ENCODE measurements around the gene CNKSR2. TPM values are rescaled to one million over a fixed set of nuclear protein-coding genes. Genes with fewer than 3 reads are reported as not detected.

Gene CNKSR2
- total and polyA plus RNA-seq, 10 of the 15 experiments (the other 5 are each of a cell fraction or from before 2014, with no cell fraction given): 0.02 to 0.69 (median 0.18) TPM; not detected in 4

DNA sequence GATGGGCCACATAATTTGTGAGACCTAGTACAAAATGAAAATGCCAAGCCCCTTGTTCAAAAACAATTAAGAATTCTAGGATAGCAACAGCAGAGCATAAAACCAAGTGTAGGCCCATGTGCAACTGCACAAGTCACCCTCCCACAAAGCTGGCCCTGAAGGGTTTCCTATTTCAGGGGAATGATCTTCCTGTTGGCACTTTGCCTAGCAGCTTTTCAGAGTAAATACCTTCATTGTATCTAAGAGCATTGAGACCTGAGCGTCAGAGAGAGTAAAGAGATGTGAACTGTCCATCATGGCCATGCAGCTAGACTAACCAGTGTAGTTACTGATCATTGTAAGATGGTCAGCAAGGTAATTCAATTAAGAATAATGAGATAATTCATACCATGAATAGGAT is 113.6 kb downstream of the CNKSR2 start:
- H3K27ac ChIP-seq (ENCODE audit: control insufficient read depth, insufficient read depth): no peak overlapping the region
- SMC1A ChIA-PET (ENCODE audit: uncharacterized antibody, unreplicated experiment): interaction anchor here (1.4 to 2.6 kb wide), 2 partner anchors 7 to 10 kb away, joined by 3 to 7 read pairs; no protein-coding TSS in a partner anchor
- no peaks in the 10 kb centered on the region for H3K79me2 ChIP-seq (ENCODE audit: control insufficient read depth, insufficient read depth, low read length)
- FAIRE-seq (no peak), ATAC-seq (no peak), DNase-seq (ENCODE audit: low read depth, low spot score) (no peak)
- POLR2A ChIA-PET: no interaction called here
- no TSS peak for BruUV-seq (replicated peaks)
- H2AFZ ChIP-seq (ENCODE audit: control insufficient read depth, low read depth, low read length): no peak overlapping the region
- no peaks in the 10 kb centered on the region for H3K9me3 ChIP-seq (replicated peaks; ENCODE audit: control insufficient read depth, insufficient read depth, low read length)
- TF ChIP-seq CHD1 (IDR thresholded peaks at IDR 0.05; ENCODE audit: low read depth, low read length) (no peak), IKZF2 (IDR thresholded peaks at IDR 0.05) (no peak), TAF1 (IDR thresholded peaks at IDR 0.05; ENCODE audit: borderline replicate concordance, low read depth, low read length) (no peak), ZNF217 (IDR thresholded peaks at IDR 0.05) (no peak), ZNF207 (IDR thresholded peaks at IDR 0.05; ENCODE audit: borderline replicate concordance) (no peak), TCF12 (IDR thresholded peaks at IDR 0.05; ENCODE audit: low read depth, low read length) (no peak), SRF (IDR thresholded peaks at IDR 0.05; ENCODE audit: low read depth in 2 of 2, low read length in 2 of 2) (no peak), SMAD5 (IDR thresholded peaks at IDR 0.05; ENCODE audit: low read depth) (no peak), FOXM1 (IDR thresholded peaks at IDR 0.05; ENCODE audit: low read depth, low read length) (no peak), CHD4 (IDR thresholded peaks at IDR 0.05) (no peak), ESRRA (IDR thresholded peaks at IDR 0.05; ENCODE audit: low read length) (no peak), RAD51 (IDR thresholded peaks at IDR 0.05) (no peak), SP1 (IDR thresholded peaks at IDR 0.05; ENCODE audit: low read depth, low read length) (no peak), CBX5 (IDR thresholded peaks at IDR 0.05; ENCODE audit: low read depth) (no peak), JUNB (IDR thresholded peaks at IDR 0.05) (no peak), RUNX3 (IDR thresholded peaks at IDR 0.05; ENCODE audit: low read length) (no peak)
- TF ChIP-seq, protein P1, sequence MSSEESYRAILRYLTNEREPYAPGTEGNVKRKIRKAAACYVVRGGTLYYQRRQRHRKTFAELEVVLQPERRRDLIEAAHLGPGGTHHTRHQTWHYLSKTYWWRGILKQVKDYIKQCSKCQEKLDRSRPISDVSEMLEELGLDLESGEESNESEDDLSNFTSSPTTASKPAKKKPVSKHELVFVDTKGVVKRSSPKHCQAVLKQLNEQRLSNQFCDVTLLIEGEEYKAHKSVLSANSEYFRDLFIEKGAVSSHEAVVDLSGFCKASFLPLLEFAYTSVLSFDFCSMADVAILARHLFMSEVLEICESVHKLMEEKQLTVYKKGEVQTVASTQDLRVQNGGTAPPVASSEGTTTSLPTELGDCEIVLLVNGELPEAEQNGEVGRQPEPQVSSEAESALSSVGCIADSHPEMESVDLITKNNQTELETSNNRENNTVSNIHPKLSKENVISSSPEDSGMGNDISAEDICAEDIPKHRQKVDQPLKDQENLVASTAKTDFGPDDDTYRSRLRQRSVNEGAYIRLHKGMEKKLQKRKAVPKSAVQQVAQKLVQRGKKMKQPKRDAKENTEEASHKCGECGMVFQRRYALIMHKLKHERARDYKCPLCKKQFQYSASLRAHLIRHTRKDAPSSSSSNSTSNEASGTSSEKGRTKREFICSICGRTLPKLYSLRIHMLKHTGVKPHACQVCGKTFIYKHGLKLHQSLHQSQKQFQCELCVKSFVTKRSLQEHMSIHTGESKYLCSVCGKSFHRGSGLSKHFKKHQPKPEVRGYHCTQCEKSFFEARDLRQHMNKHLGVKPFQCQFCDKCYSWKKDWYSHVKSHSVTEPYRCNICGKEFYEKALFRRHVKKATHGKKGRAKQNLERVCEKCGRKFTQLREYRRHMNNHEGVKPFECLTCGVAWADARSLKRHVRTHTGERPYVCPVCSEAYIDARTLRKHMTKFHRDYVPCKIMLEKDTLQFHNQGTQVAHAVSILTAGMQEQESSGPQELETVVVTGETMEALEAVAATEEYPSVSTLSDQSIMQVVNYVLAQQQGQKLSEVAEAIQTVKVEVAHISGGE (CRISPR knock-in tag; IDR thresholded peaks at IDR 0.05): no peak
- TF ChIP-seq, protein P2, sequence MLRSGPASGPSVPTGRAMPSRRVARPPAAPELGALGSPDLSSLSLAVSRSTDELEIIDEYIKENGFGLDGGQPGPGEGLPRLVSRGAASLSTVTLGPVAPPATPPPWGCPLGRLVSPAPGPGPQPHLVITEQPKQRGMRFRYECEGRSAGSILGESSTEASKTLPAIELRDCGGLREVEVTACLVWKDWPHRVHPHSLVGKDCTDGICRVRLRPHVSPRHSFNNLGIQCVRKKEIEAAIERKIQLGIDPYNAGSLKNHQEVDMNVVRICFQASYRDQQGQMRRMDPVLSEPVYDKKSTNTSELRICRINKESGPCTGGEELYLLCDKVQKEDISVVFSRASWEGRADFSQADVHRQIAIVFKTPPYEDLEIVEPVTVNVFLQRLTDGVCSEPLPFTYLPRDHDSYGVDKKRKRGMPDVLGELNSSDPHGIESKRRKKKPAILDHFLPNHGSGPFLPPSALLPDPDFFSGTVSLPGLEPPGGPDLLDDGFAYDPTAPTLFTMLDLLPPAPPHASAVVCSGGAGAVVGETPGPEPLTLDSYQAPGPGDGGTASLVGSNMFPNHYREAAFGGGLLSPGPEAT (IDR thresholded peaks at IDR 0.05; ENCODE audit: low read depth): no peak
- TF ChIP-seq, protein P3, sequence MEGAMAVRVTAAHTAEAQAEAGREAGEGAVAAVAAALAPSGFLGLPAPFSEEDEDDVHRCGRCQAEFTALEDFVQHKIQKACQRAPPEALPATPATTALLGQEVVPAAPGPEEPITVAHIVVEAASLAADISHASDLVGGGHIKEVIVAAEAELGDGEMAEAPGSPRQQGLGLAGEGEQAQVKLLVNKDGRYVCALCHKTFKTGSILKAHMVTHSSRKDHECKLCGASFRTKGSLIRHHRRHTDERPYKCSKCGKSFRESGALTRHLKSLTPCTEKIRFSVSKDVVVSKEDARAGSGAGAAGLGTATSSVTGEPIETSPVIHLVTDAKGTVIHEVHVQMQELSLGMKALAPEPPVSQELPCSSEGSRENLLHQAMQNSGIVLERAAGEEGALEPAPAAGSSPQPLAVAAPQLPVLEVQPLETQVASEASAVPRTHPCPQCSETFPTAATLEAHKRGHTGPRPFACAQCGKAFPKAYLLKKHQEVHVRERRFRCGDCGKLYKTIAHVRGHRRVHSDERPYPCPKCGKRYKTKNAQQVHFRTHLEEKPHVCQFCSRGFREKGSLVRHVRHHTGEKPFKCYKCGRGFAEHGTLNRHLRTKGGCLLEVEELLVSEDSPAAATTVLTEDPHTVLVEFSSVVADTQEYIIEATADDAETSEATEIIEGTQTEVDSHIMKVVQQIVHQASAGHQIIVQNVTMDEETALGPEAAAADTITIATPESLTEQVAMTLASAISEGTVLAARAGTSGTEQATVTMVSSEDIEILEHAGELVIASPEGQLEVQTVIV (IDR thresholded peaks at IDR 0.05; ENCODE audit: borderline replicate concordance, partially characterized antibody): no peak
- no peak overlapping the region for H3K4me2 ChIP-seq (ENCODE audit: control insufficient read depth, insufficient read depth)
- intact Hi-C loops (cut with micrococcal nuclease; ENCODE audit: unreplicated experiment): loop anchor here (10.0 kb wide), 1 partner anchor 247 kb away; no protein-coding TSS in a partner anchor
- H3K9ac ChIP-seq (ENCODE audit: control insufficient read depth, insufficient read depth, low read length): no peak overlapping the region
- RAD21 ChIA-PET (ENCODE audit: unreplicated experiment): no interaction called here
- no peaks in the 10 kb centered on the region for H3K4me1 ChIP-seq (ENCODE audit: control insufficient read depth, insufficient read depth, low read length)
- WGBS (ENCODE audit: insufficient coverage, insufficient replicate concordance, low lambda C conversion rate, missing lambda C conversion rate): 27% methylated on average over 1 of the region's 1 CpG
- in situ Hi-C loops (cut with MboI): no loop called here
- no peak overlapping the region for H3K4me3 ChIP-seq
- H3K27me3 ChIP-seq (replicated peaks in 1 of 2; ENCODE audit: control insufficient read depth in 2 of 2, insufficient read depth in 2 of 2, low read length in 1 of 2): no peaks in the 10 kb centered on the region
- no peaks in the 10 kb centered on the region for H4K20me1 ChIP-seq (ENCODE audit: control insufficient read depth, insufficient read depth)
- CTCF ChIA-PET: interaction anchor here (2.6 kb wide), 1 partner anchor 7 kb away, joined by 13 read pairs; no protein-coding TSS in a partner anchor
- H3K36me3 ChIP-seq (ENCODE audit: control insufficient read depth in 2 of 2, insufficient read depth in 2 of 2, low read length in 1 of 2): no peaks in the 10 kb centered on the region

Measured in GM12878 (cell line).